ENCODE measurements around the gene RGS19.

- TF ChIP-seq CTCF (IDR thresholded peaks at IDR 0.05) (no peak), EZH2 (IDR thresholded peaks at IDR 0.05) (no peak)
Measured at GRCh38 chr20:64111841-64112641, 32.7 kb upstream of the RGS19 start.
